ENCODE measurements around the gene SDK2.

The SDK2 gene

DNA sequence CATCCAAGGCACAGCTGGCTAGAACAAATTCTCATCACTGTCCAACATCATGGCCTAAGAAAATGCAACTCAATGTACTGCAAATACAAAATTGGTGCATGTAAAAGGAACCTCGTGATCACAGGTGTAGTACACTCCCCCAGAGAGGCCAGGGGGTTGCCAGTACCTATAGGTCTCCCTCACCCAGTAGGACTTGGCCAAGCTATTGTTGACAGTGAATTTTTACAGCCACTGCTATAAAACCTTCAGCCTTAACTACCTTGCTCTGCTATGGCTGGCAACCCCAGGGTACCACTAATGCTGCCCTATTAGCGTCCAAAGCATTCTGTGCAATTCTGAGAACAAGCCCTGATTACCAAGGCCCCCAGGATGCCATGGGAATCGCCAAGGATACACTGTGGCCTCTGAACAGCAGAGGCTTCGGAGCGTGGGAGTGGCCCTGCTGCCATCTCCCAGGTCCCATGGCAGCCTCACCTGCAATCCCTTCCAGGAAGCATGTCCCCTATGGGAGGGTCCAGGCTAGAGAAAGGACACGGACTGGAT lies 67.6 kb downstream of the SDK2 start:
- no peak for DNase-seq (ENCODE audit: low read depth)
- no peak overlapping the region for H3K4me3 ChIP-seq (ENCODE audit: low read length)
- TF ChIP-seq CTCF (IDR thresholded peaks at IDR 0.05; ENCODE audit: insufficient read depth, low read depth, low read length, missing control alignments) = no peak

DNA sequence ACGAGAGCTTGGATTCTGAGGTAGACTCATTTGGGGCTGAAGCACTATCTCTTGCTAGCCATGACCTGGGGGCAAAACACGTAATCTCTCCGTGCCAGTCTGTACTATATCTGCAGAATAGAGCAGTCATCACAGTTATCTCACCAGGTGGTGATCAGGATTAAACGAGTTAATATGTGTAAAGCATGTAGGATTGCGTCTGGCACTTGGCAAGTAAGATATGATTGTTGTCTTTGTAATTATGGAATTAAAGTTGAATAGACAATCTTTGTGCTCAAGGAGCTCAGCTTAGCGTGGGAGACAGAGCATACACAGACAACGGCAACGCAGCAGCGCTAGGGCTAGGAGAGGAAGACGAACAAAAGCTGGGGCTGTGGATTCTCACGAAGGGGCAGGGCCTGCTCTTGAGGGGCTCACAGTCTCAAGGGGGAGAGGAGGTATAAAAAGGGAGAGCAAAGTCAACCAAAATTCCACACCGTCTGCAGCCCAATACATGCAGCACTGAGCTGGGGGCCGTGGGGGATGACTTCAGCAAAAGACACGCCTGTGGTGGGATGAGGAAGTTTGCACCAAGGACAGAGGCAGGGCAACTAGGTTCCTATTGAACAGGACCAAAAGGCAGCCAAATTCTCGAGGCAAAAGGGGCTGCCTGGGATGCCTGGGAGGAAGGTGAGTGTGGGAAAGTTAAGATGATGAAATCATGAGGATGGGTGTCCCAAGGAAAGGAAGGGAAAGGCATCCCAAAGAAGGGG lies 68.6 kb downstream of the SDK2 start:
- peak; percentile 8 for DNase-seq (ENCODE audit: low read depth)
- TF ChIP-seq CTCF (IDR thresholded peaks at IDR 0.05; ENCODE audit: insufficient read depth, low read depth, low read length, missing control alignments) = no peak
- H3K4me3 ChIP-seq (ENCODE audit: low read length) = no peak overlapping the region

DNA sequence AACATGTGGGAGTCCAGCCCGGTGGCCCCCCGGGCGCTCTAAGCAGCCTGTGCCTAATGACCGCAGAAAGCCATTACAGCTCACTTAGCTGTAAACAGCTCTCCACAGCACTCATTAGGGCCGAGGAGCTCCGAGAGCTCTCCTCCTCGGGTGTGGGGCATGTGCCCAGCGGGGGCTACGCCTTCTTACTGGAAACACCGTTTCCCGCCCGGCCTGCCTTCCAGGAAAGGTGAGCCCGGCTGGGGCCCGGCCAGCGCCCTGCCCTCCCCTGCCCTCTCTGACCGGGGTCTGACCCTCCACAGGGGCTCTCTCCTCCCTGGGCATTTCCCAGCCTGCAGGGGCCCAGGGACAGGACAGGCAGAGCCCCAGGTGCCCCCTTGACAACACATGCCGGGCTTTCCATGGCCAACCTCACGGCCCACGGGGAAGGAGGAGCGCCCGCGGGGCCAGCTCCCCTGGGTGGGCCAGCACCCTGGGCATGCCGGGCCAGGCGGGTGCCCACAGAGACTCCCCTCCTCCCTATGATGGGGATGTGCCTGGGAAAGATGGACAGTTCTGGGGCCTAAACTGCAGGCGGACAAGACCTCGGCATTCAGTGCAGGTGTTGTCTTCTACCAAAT lies 72.6 kb downstream of the SDK2 start:
- no peak for DNase-seq (ENCODE audit: low read depth)
- no peak overlapping the region for H3K4me3 ChIP-seq (ENCODE audit: low read length)
- no peak for TF ChIP-seq CTCF (IDR thresholded peaks at IDR 0.05; ENCODE audit: insufficient read depth, low read depth, low read length, missing control alignments)

DNA sequence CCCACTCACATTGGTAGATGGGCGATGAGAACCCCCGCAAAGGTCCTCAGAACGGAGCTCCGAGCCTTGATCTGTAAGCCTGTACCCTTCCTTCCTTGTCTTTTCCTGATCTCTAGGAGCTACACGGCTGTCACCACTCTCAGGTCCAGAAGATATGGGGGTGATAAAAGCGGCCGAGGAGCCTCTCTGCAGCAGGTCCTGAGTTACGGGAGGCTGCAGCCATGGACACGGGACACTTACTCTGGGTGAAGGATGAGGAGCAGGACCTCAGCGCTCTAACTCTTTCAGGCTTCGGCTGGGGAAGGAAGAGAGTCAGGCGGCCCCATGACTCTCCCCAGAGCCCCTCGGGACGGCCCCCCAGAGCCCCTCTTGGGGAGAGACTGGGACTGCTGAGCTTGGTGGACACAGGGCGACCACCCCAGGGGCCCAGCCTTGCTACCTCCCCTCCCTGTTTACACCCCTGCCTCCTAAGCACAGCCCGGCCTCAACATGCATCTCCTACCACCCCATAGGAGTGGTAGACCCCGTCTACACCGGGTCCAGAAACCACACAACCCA lies 74.4 kb downstream of the SDK2 start:
- no peak for DNase-seq (ENCODE audit: low read depth)
- no peak overlapping the region for H3K4me3 ChIP-seq (ENCODE audit: low read length)
- no peak for TF ChIP-seq CTCF (IDR thresholded peaks at IDR 0.05; ENCODE audit: insufficient read depth, low read depth, low read length, missing control alignments)

DNA sequence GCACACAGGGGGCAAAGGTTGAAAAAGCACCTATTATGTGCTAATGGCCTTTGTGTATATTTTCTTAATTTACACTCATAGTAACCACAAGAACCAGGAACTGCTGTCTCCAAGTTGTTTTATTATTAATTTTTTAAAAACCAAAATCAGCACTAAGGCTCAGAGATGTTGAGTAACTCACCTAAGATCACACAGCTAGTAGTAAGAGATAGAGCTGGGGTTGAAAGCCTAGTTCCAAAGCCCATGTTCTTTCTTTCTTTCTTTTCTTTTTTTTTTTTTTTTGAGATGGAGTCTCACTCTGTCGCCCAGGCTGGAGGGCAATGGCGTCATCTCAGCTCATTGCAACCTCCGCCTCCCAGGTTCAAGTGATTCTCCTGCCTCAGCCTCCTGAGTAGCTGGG lies 75.3 kb downstream of the SDK2 start:
- TF ChIP-seq CTCF (IDR thresholded peaks at IDR 0.05; ENCODE audit: insufficient read depth, low read depth, low read length, missing control alignments) = no peak
- no peak overlapping the region for H3K4me3 ChIP-seq (ENCODE audit: low read length)
- no peak for DNase-seq (ENCODE audit: low read depth)

DNA sequence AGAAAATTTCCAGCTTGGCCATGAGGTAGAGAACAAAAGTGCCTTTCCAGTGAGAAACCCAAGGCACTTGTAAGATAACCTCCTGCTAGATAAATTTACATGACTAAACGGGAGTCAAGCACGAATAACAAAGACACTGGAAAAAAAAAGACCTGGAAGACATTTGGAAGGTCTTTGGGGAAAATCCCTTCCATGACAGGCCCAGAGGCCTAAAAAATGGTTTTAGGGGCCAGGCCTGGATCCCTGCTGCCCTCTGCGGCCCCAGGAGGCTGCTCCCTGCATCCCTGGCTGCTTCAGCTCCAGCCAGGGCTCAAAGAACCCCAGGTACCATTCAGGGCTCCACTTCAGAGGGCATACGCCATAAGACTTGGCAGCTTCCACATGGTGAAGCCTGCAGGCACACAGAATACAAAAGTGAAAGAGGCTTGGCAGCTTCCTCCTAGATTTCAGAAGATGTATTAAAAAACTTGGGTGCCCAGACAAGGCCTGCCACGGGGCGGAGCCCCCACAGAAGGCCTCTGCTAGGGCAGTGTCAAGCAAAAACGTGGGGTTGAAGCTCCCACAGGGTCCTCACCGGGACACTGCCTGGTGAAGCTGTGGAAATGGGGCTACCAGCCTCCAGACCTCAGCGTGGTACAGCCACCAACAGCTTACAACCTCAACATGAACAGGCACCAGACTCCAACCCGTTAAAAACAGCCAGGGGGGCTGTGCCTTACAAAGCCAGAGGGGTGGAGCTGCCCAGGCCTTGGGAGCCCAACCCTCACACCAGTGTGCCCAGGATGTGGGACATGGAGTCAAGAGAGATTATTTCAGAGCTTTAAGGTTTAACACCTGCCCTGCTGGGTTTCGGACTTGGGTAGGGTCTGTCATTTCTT lies 77.1 kb downstream of the SDK2 start:
- TF ChIP-seq CTCF (IDR thresholded peaks at IDR 0.05; ENCODE audit: insufficient read depth, low read depth, low read length, missing control alignments) = no peak
- no peak overlapping the region for H3K4me3 ChIP-seq (ENCODE audit: low read length)
- DNase-seq (ENCODE audit: low read depth) = no peak

All from epithelial cell of esophagus (primary cell).